Stimulated activated CD4-positive, alpha-beta T cell treated with anti-CD3 and anti-CD28 coated beads, TNF-alpha, amount 100 ng/mL, for 24 hours (primary cell): ENCODE results near the gene GPR153.
A peak's percentile ranks its signal among the peaks of the same experiment; 100 is the strongest.

Experiments used
- DNase-seq, 3 experiments: peaks; one replicate each; pipeline ENCODE4 v3.0.0-alpha.2; 2020; ENCODE audit warnings: low read depth in 3 of 3

Gene GPR153

DNA sequence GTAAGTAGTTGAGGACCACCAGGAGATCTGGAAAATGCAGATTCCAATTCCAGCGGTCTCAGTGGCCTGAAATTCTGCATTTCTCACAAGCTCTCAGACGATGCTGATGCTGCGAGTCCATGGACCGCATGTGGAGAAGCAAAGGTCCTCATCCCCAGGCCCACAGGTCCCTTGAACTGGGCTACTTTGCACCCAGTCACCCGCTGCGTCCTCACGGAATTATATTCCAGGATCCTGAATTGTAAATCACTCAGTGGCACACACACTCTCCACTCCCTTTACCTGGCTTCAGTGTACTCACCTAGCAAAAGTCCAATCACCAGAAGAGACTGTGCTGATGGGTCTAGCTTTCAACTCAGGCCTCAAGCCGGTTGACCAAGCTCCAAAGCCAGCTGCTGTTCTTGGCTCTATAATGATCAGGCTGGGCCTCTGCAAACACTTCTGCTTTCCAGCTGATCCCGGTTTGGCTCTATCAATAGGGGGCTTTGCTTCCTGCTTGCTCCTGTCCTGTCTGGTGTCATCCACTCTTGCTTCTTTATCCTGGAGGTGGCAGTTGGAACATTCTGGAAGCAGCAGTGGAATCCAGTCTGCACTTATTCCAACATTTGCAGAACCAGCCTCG is 60.6 kb downstream of the GPR153 start:
- no peak for DNase-seq

GRCh38 chr1:6199298-6200187 is 61.4 kb downstream of the GPR153 start, which contains the start of gene RPL22:
Gene RPL22 (minus strand): TSS chr1:6199595. CDS start chr1:6199573, 22 bp downstream.
- peak; percentile 96 to 98 (median 97) for DNase-seq

DNA sequence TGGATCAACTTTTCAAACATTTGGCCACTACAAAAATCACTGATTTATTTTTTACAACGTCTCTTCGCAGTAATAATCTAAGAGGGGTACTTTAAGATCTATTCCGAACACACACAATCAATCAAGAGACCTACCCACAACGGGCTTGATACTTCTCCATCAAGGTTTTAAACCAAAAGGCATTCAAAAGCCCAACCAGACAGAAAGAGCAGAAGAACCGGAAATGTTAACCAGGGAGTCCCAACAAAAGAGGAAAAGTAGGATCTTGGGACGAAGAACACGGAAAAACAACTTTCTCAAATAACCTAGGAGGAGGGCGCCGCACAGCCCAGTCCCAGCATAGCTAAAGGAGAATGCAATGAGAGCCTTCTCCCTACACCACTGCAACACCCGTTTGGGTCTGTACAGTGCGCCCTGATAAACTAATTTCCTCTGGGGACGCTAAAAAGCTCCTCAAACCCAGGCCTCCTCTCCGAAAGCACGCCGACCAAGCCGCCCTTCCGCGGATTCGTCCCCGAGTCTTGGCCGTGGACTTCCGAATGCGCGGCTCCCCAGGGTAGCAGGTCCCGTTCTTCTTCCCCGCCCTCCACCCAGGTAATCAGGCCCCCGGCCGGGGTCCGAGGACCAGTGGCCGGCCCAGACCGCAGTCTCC is 62.1 kb downstream of the GPR153 start:
- DNase-seq, result no peak

- no peak for DNase-seq
Measured at GRCh38 chr1:6197746-6198427, 63.0 kb downstream of the GPR153 start.
